HG03064 (cell line): ENCODE results near the gene C3orf38.
A peak's percentile ranks its signal among the peaks of the same experiment; 100 is the strongest.
"Not testable (repeated sequence)": the region's sequence is repeated elsewhere in the genome, so short reads cannot be mapped to it uniquely, and the experiment has no call there.

Experiments
- ATAC-seq: cut with Tn5 transposase; IDR thresholded peaks from one replicate; pipeline ENCODE4 v1.9.1; 2021; ENCODE audit warnings: low read depth; ENCODE audit not compliant: unreplicated experiment

Gene C3orf38

GRCh38 chr3:88149509-88150362 lies at the start of gene C3orf38:
C3orf38 (plus strand) TSS chr3:88149959; CDS start chr3:88150053, 94 bp downstream.
- ATAC-seq: peak; percentile 75

DNA sequence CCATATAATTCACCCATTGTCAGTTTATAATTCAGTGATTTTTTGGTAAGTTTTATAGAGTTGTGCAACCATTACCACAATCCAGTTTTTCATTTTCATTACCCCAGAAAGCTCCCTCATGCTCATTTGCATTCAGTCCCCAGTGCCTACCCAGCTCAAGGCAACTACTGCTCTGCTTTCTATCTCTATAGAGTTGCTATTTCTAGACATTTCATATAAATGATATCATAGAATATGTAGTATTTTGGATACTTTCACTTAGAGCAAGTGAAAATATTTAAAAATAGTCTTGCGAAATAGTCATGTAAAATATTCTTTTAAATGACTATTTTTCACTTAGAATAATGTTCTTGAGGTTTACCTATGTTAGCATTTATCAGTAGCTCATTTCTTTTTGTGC lies 48.6 kb upstream of the C3orf38 start:
- peak; percentile 68 for ATAC-seq

DNA sequence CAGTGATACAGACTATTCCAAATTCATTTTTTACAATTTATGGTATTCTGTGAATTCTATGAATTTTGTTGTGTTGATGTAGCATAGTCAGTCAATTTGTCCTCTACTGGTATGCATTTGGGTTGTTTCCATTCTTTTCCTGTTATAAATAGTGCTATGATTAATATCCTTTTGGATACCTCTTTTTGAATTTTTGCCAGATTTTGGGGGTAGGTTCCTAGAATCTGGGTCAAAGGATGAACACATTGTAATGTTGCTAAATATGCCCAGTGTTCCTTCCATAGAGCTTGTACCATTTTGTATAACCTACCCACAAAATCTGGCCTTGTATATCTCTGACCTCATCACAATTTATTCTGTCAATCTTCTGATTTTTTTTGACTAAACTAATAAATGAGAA lies 44.4 kb upstream of the C3orf38 start:
- ATAC-seq: no peak

DNA sequence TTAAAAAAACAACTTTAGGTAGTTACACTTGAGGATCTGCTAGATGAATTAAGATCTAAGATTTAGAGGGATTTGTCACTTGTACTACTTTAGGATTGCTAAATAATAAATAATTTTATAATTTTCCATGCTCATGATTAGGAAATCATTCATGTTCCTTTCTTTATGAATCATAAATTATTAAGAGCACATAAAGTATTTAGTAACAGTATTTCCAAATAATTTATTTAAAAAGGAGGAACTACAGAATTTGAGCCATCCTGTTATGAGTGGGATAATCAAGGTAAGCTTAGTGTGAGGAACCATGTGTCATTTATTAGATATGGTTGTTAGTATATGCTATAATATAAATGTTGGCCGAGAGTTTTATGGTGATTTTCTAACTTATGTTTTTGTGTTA lies 37.5 kb upstream of the C3orf38 start:
- ATAC-seq: no peak

DNA sequence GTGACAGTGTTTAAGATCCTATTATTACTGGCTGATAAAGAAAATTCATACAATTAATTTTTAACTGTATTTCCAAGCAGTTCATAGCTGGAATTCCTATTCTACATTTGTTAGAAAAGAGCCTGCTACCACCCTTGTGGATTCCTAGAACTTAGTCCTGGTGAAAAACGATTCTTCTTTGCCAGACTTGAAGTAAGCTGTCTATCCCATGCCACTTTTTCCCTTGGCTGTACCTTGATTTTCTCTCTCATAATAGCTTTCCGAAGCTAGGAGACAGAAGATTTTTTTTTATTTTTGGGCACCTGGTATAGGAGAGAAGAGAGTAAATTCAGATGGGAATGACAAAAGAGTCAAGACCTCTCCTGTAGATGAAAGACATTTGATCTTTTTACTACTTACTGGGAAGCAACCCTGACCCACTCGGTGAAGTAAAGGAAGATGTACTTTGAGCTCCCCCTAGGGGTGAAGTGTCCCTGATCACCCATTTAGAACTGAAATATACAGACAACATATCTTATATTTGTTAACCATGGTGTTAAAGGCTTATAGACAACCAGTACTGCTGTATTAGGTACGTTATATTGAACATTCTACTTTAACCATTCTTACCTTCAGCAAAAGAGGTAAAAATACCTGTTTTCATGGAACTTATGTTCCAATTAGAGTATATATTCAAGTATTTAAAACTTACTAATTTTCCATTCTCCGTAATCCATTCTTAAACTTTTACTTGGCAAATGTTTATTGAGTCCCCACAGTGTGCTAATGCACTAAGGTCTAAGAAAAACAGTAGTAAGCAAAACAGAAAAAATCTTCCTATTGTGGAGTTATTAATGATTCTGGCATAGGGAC lies 36.2 kb upstream of the C3orf38 start:
- peak; percentile 81 for ATAC-seq

DNA sequence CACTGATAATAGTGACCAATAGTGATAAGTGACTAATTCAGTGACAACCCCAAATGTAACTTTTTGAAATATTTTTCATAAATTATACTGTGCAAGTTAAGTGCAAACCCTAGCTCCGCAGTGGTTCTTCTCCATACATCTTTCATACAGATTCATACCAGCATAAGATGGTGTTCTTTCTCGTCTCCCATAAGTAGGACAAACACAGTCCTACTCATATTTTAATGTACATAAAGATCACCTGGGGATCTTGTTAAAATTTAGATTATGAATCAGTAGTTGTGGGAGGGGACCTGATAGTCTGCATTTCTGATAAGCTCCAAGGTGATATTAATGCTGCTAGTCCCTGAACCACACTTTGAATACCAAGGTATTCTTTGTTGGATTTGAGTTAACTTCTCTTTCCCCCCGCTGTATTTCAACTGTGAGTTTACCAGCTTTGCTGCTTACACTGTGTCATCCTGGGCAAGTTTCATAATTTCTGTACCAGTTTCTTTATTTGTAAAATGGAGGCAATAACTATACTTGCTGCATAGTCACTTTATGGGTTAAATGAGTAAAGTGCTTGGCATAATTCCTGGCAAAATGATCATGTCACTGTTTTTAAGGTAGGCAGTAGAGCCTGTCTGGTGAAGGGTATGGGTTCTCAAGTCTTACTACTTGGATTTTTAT lies 34.7 kb upstream of the C3orf38 start:
- ATAC-seq: no peak

- no peak for ATAC-seq
These were observed 32.1 kb upstream of the C3orf38 start for GRCh38 chr3:88117683-88118082.

GRCh38 chr3:88118603-88119002 lies 31.2 kb upstream of the C3orf38 start:
- not testable (repeated sequence) for ATAC-seq

DNA sequence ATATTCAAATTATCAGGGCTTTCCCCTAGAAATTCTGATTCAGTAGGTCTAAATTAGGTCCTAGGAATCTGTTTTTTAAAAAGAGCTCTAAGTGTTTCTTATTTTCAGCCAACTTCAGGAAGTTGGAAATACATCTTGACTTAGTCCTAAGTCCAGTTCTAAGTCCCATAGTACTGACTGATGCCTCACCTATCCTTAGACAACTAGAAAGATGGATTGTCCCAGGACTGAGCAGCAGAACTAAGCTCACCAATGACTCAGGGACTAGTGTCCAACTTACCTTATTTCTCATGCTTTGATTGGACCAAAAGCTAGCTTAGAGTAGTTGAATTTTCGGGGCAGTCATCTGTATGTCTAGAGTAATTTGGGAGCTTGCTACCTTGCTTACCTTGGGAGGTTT lies 26.2 kb upstream of the C3orf38 start:
- ATAC-seq: no peak

DNA sequence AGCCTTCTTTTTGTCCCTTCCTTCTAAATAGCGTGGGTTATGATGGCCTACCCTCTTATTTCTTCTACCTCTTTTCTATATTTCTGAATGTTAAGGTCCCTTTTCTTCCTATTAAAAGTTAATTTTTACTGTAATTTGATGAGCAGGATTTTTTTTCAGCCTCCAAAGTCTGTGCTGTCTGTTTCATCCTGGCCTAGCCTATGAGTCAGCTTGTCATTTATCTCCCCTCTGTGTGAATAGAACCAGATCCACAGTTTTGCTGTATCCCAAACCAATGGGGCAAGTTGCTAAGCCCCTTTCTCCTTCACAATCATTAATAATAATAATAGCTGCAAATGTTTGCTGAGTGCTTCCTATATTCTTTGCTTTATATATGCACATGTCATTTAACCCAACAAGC lies 18.1 kb upstream of the C3orf38 start:
- no peak for ATAC-seq

- ATAC-seq: no peak
These were observed 16.9 kb upstream of the C3orf38 start for GRCh38 chr3:88132894-88133293.

- no peak for ATAC-seq
These were observed 16.0 kb upstream of the C3orf38 start for GRCh38 chr3:88133711-88134263.

DNA sequence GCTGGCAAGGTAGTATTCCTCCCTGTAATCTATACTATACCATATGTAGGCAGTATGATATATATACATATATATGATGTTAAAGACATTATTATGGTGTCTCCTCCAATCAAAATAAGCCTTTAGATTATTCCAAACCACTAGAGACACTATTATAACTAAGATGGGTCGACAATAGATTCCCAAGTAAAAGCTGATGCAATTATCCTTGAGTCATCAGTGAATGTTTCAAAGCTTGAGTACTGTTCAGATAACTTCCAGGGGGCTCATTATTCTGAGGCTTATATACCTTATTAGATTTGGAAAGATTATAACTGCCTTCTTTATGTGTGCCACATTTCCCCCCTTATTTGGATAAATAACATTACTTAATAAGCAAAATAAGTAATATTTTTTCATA lies 11.9 kb upstream of the C3orf38 start:
- ATAC-seq: no peak

GRCh38 chr3:88141458-88142083 lies 8.2 kb upstream of the C3orf38 start:
- no peak for ATAC-seq

- no peak for ATAC-seq
These were observed 7.6 kb upstream of the C3orf38 start for GRCh38 chr3:88142094-88142624.

DNA sequence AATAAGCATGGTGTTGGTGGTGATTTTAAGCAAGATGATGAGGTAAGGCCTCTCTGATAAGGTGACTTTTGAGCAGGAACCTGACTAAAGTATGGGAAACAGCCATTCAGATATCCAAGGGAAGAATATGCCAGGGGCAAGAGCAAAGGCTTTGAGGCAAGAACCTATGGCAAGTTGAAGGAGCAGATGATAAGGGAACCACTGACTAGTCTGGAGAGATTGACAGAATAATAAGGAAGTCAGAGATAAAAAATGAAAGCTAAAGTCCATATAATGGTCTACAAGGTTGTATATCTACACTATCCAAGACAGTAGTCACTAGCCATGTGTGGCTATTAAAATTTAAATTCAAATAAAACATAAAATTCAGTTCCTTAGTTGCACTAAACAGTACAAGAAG lies 2.5 kb upstream of the C3orf38 start:
- ATAC-seq: no peak

- no peak for ATAC-seq
These were observed 1.1 kb upstream of the C3orf38 start for GRCh38 chr3:88148651-88149050.

DNA sequence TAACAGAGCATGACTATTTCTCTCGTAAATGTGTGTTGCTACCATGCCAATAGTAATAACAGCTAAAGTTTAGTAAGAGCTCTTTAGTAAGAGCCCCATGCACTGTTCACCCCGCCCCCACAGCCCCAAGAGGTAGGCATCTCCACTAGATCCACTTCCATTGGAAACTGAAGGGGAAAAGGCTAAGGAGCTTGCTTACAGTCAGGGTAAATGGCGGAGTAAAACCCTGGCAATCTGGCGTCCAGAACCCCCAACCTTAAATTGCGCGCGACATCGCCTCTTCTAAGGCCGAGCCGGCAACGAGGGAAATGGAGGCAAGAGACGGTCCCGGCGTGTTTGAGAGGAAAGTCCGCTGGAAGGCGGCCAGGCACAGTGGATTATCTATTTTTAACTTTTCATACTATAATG lies 654 bp upstream of the C3orf38 start:
- ATAC-seq: peak; percentile 14

DNA sequence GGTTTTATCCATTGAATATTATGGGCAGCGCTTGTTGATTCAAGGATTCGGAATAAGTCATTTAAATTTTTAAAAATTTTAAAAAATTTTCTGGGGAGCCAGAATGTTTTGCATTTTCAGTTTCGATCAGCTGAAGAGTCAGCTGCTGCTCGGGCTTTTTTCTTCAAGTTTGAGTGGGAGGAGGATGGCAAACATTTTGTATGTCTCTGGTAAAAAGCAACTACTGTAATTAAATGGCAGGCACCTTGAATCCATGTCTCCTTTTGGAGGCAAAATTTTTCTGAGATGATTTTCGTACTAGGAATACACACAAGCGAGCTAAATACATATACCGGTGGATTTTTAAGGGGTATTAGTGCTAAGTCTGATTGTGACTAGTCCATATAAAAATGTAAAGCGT lies 612 bp downstream of the C3orf38 start:
- ATAC-seq: peak; percentile 30

GRCh38 chr3:88150806-88151205 lies 1.0 kb downstream of the C3orf38 start:
- no peak for ATAC-seq
